Measurements from ENCODE around the gene SORBS1. TPM values are rescaled to one million over a fixed set of nuclear protein-coding genes. Genes with fewer than 3 reads are reported as not detected.

Gene SORBS1
- total and polyA plus RNA-seq, 3 donors from 2014 or later = 34.4 to 46.6 (median 38.8) TPM

- WGBS, 2 donors = 46 to 48% methylated on average over 2 of the region's 2 CpGs
- Histone ChIP-seq H3K4me1 (peaks cover 28% of the 10 kb centered on the region), H3K36me3 (ENCODE audit: low read depth, missing control alignments) (no peaks in the 10 kb centered on the region), H3K27me3 (no peaks in the 10 kb centered on the region), H3K4me3 (no peak overlapping the region), H3K27ac (peak overlapping the region; percentile 45 to 87), H3K9me3 (no peaks in the 10 kb centered on the region)
- intact Hi-C loops (cut with DNase I; ENCODE audit: low total_unique reads) = no loop called here
- no peak for DNase-seq
- TF ChIP-seq CTCF (IDR thresholded peaks at IDR 0.05) (no peak), POLR2A (IDR thresholded peaks at IDR 0.05) (no peak)
These were observed 55.0 kb downstream of the SORBS1 start for GRCh38 chr10:95506056-95506737.

GRCh38 chr10:95505641-95506040 lies 55.5 kb downstream of the SORBS1 start:
- peak overlapping the region in 1 of 2 donors; percentile 63 for H3K27ac ChIP-seq
- no peaks in the 10 kb centered on the region for H3K36me3 ChIP-seq (ENCODE audit: low read depth, missing control alignments)
- intact Hi-C loops (cut with DNase I; ENCODE audit: low total_unique reads) = no loop called here
- WGBS, 2 donors = 64 to 73% methylated on average over 3 of the region's 3 CpGs
- no peak for DNase-seq
- H3K4me3 ChIP-seq = no peak overlapping the region
- TF ChIP-seq POLR2A (IDR thresholded peaks at IDR 0.05) (no peak), CTCF (IDR thresholded peaks at IDR 0.05) (no peak)
- H3K4me1 ChIP-seq = peaks cover 28% of the 10 kb centered on the region
- H3K9me3 ChIP-seq = no peaks in the 10 kb centered on the region
- no peaks in the 10 kb centered on the region for H3K27me3 ChIP-seq

- Histone ChIP-seq H3K27ac (peak overlapping the region in 1 of 2 donors; percentile 63), H3K4me1 (peaks cover 28% of the 10 kb centered on the region), H3K4me3 (no peak overlapping the region), H3K36me3 (ENCODE audit: low read depth, missing control alignments) (no peaks in the 10 kb centered on the region), H3K27me3 (no peaks in the 10 kb centered on the region), H3K9me3 (no peaks in the 10 kb centered on the region)
- DNase-seq = no peak
- TF ChIP-seq CTCF (IDR thresholded peaks at IDR 0.05) = no peak
- no peak for TF ChIP-seq POLR2A (IDR thresholded peaks at IDR 0.05)
- intact Hi-C loops (cut with DNase I; ENCODE audit: low total_unique reads) = no loop called here
- 36 to 37% methylated on average over 5 of the region's 5 CpGs for WGBS, 2 donors
These were observed 56.0 kb downstream of the SORBS1 start for GRCh38 chr10:95505084-95505610.

- TF ChIP-seq POLR2A (IDR thresholded peaks at IDR 0.05) (no peak), CTCF (IDR thresholded peaks at IDR 0.05) (no peak)
- no peak for DNase-seq
- 82 to 89% methylated on average over 4 of the region's 4 CpGs for WGBS, 2 donors
- peak overlapping the region in 1 of 2 donors; percentile 63 for H3K27ac ChIP-seq
- H3K9me3 ChIP-seq = no peaks in the 10 kb centered on the region
- intact Hi-C loops (cut with DNase I; ENCODE audit: low total_unique reads) = no loop called here
- no peaks in the 10 kb centered on the region for H3K27me3 ChIP-seq
- H3K4me3 ChIP-seq = no peak overlapping the region
- no peaks in the 10 kb centered on the region for H3K36me3 ChIP-seq (ENCODE audit: low read depth, missing control alignments)
- H3K4me1 ChIP-seq = peaks cover 28% of the 10 kb centered on the region
These were observed 56.9 kb downstream of the SORBS1 start for GRCh38 chr10:95504246-95504691.

- Histone ChIP-seq H3K4me1 (peaks cover 21% of the 10 kb centered on the region), H3K4me3 (no peak overlapping the region), H3K36me3 (ENCODE audit: low read depth, missing control alignments) (no peaks in the 10 kb centered on the region), H3K27me3 (no peaks in the 10 kb centered on the region), H3K9me3 (no peaks in the 10 kb centered on the region), H3K27ac (no peak overlapping the region)
- no peak for DNase-seq
- WGBS, 2 donors = 84 to 88% methylated on average over 3 of the region's 3 CpGs
- intact Hi-C loops (cut with DNase I; ENCODE audit: low total_unique reads) = no loop called here
- TF ChIP-seq POLR2A (IDR thresholded peaks at IDR 0.05) (no peak), CTCF (IDR thresholded peaks at IDR 0.05) (no peak)
These were observed 57.6 kb downstream of the SORBS1 start for GRCh38 chr10:95503526-95503925.

Measured in testis (tissue), 3 donors.